ENCODE data around the gene GSTM1. TPM values are rescaled to one million over a fixed set of nuclear protein-coding genes. Genes with fewer than 3 reads are reported as not detected.

Gene GSTM1
- total RNA-seq, result 45.9 and 47.8 TPM in 2 replicates
- long read RNA-seq, transcript GSTM1-201 (8 exons, 1,161 nt), result major isoform, 8 of 12 reads
- long read RNA-seq, partial matches to known transcripts, result 1 of 12 reads
- long read RNA-seq, other reads (novel, unspliced or antisense), result 2 of 12 reads

DNA sequence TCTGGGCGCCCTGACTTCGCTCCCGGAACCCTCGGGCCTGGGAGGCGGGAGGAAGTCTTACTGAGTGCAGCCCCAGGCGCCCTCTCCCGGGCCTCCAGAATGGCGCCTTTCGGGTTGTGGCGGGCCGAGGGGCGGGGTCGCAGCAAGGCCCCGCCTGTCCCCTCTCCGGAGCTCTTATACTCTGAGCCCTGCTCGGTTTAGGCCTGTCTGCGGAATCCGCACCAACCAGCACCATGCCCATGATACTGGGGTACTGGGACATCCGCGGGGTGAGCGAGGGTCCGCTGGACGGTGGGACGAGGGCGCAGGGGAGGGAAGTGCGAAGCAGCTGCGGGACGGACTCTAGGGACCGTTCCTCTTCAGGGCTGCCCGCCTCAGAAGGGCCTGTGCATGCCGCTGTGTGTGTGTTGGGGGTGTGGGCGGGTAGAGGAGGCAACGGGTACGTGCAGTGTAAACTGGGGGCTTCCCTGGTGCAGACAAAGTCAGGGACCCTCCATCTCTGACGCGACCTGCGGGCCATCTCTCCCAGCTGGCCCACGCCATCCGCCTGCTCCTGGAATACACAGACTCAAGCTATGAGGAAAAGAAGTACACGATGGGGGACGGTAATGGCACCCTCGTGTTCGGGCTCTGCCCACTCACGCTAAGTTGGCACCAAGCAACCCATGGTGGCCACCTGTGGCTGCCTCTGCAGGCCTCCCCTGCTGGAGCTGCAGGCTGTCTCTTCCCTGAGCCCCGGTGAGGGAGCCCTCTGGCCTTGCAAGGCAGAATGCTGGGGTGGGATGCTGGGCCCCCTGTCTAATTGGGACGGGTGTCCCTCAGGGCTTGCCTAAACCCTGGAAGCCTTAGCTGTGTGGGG lies at the start of gene GSTM1:
GSTM1 (plus strand) TSS at position 177 of the 859 bp plus-strand sequence; CDS start at position 234, 57 bp downstream.
- H3K27me3 Mint-ChIP-seq (ENCODE audit: low read depth), result no peaks in the 10 kb centered on the region
- H3K9me3 Mint-ChIP-seq, result no peaks in the 10 kb centered on the region
- no peaks in the 10 kb centered on the region for H3K36me3 Mint-ChIP-seq (ENCODE audit: low read depth)
- H3K4me1 Mint-ChIP-seq, result peaks cover 11% of the 10 kb centered on the region
- TF ChIP-seq, protein P1, sequence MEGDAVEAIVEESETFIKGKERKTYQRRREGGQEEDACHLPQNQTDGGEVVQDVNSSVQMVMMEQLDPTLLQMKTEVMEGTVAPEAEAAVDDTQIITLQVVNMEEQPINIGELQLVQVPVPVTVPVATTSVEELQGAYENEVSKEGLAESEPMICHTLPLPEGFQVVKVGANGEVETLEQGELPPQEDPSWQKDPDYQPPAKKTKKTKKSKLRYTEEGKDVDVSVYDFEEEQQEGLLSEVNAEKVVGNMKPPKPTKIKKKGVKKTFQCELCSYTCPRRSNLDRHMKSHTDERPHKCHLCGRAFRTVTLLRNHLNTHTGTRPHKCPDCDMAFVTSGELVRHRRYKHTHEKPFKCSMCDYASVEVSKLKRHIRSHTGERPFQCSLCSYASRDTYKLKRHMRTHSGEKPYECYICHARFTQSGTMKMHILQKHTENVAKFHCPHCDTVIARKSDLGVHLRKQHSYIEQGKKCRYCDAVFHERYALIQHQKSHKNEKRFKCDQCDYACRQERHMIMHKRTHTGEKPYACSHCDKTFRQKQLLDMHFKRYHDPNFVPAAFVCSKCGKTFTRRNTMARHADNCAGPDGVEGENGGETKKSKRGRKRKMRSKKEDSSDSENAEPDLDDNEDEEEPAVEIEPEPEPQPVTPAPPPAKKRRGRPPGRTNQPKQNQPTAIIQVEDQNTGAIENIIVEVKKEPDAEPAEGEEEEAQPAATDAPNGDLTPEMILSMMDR (conservative IDR thresholded peaks at IDR 0.05), result no peak
- peak; percentile 34 for DNase-seq (ENCODE audit: low read depth, low spot score)
- peak within 1 kb of the TSS; percentile 83 for H3K4me3 Mint-ChIP-seq
- H3K27ac Mint-ChIP-seq (ENCODE audit: unreplicated experiment), result peak within 1 kb of the TSS; percentile 94

DNA sequence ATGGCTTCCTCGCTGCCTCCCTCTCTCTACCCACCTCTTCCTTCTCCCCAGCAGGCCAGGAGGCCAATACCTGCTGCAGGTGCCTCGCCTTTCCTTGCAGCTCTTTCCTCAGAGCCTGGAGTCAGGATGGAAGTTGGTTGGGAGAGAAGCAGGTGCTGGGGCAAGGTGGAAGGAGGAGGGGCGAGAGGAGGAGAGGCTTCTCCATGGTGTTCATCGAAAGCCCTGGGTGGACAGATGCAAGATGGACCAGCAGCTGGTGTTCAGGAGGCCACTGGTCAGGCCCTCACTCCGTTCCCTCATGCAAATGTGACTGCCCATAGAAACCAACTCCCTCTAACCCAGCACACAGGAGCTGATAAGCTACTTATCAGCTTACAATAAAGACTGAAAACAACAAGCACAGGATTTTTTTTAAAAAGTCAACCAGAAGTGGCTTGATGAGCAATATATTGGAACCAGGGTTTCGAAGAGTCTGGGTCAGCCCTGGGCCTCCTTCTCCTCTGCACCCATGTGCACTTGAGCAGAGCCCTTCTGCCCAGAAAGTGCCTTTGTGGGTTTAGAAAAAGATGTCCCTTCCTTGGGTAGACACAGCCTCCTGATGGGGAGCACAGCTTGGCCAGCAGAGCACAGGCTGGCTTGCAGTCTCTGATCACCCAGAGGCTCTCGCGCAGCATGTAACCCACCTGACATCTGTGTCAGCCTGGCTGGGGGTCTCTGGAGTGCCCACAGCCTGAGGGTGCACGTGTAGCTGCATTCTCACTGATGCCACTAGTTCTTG lies 48.4 kb upstream of the GSTM1 start:
- Mint-ChIP-seq H3K9me3 (no peaks in the 10 kb centered on the region), H3K27ac (ENCODE audit: unreplicated experiment) (no peak overlapping the region), H3K27me3 (ENCODE audit: low read depth) (no peaks in the 10 kb centered on the region), H3K36me3 (ENCODE audit: low read depth) (no peaks in the 10 kb centered on the region), H3K4me3 (no peak overlapping the region), H3K4me1 (peaks cover 21% of the 10 kb centered on the region)
- TF ChIP-seq, protein P1 (conservative IDR thresholded peaks at IDR 0.05), result no peak
- no peak for DNase-seq (ENCODE audit: low read depth, low spot score)

DNA sequence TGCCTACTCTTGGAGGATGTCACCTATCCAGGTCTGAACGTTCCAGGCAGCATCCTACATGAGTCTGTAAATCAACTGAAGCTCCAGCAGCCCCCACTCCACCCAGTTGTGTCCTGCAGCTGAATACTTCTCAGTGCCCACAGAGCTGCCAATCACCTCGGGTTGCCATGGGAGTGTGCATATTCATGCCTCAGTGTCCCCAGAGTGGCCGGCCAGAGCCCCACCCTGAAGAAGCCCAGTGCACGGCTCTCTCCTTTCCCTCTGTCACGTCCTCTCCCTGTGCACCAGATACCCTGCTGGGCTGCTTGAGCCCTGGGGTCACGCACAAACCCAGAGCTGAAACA lies 47.8 kb upstream of the GSTM1 start:
- H3K4me1 Mint-ChIP-seq, result peaks cover 23% of the 10 kb centered on the region
- no peak overlapping the region for H3K4me3 Mint-ChIP-seq
- TF ChIP-seq, protein P1 (conservative IDR thresholded peaks at IDR 0.05), result no peak
- H3K9me3 Mint-ChIP-seq, result no peaks in the 10 kb centered on the region
- H3K27ac Mint-ChIP-seq (ENCODE audit: unreplicated experiment), result no peak overlapping the region
- no peaks in the 10 kb centered on the region for H3K27me3 Mint-ChIP-seq (ENCODE audit: low read depth)
- no peak for DNase-seq (ENCODE audit: low read depth, low spot score)
- H3K36me3 Mint-ChIP-seq (ENCODE audit: low read depth), result no peaks in the 10 kb centered on the region

DNA sequence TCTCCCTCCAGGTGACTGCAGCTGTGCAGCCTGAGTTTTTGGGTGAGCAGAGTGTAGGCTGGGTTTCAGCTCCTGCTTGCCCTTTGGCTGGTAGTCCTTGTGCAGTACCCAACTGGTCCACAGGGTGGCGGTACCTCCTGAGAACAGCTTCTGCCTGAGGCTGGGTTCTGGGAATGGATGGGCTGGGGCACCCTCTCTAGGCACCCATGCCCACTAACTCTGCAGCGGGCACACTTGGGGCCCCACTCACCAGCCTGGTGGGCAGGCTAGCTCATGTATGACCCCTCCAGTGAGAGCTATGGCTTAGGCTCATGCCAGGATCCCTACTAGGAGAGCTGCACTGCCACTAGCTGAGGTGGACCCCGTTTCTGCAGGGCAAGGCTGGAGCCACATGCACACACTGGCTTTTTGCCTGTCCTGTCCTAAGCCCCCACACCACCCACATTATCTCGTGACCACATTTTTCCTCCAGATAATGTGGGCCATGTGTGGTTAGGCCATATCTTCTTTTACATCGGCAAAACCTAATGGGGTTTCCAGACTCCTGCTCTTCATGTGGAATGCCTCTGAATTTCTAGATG lies 47.2 kb upstream of the GSTM1 start:
- no peaks in the 10 kb centered on the region for H3K9me3 Mint-ChIP-seq
- no peak overlapping the region for H3K27ac Mint-ChIP-seq (ENCODE audit: unreplicated experiment)
- no peaks in the 10 kb centered on the region for H3K36me3 Mint-ChIP-seq (ENCODE audit: low read depth)
- H3K4me3 Mint-ChIP-seq, result no peak overlapping the region
- peak; percentile 99 for DNase-seq (ENCODE audit: low read depth, low spot score)
- H3K4me1 Mint-ChIP-seq, result peaks cover 25% of the 10 kb centered on the region
- TF ChIP-seq, protein P1 (conservative IDR thresholded peaks at IDR 0.05), result peak; percentile 89
- no peaks in the 10 kb centered on the region for H3K27me3 Mint-ChIP-seq (ENCODE audit: low read depth)

DNA sequence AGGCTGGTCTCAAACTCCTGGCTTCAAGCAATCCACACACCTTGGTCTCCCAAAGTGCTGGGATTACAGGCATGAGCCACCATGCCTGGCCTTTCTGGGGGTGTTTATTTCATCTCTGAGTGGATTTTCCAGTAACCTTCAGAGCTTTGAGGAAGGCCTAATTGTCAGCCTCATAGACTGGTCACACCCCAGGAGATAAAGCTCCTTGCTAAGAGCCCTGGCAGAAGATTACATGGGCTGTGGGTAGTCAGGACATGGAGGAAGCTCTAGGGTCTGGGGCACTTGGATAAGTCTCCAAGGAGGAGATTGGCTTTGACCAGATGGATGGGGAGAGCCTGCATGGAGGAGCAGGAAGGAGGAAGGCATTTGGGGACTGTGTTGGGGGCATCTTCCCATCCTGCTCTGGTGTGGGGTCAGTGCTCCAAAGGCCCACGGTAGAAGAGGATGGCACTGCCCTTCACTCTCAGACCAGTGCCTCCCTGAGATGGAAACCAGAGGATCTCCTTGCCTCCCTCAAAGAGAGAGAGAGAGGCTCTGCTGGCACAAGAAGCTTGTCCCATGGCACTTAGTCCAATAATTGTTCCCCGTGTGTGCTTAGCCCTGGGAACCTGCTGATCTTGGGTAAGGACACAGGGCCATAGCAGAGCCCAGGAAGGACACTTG lies 46.4 kb upstream of the GSTM1 start:
- Mint-ChIP-seq H3K4me1 (peaks cover 22% of the 10 kb centered on the region), H3K27me3 (ENCODE audit: low read depth) (no peaks in the 10 kb centered on the region), H3K4me3 (no peak overlapping the region), H3K27ac (ENCODE audit: unreplicated experiment) (peak overlapping the region; percentile 22), H3K9me3 (no peaks in the 10 kb centered on the region), H3K36me3 (ENCODE audit: low read depth) (peaks cover 3% of the 10 kb centered on the region)
- TF ChIP-seq, protein P1 (conservative IDR thresholded peaks at IDR 0.05), result no peak
- DNase-seq (ENCODE audit: low read depth, low spot score), result no peak
